ENCODE data around the gene CDC26.
"Not testable (repeated sequence)": the region's sequence is repeated elsewhere in the genome, so short reads cannot be mapped to it uniquely, and the experiment has no call there.

CDC26 gene

GRCh38 chr9:113267911-113268566 is 7.3 kb downstream of the CDC26 start:
- Mint-ChIP-seq H3K27me3 (no peaks in the 10 kb centered on the region), H3K4me3 (no peak overlapping the region), H3K9me3 (no peaks in the 10 kb centered on the region), H3K36me3 (ENCODE audit: low read depth) (peaks cover 68% of the 10 kb centered on the region), H3K27ac (peak overlapping the region; percentile 86), H3K4me1 (ENCODE audit: low read depth) (peaks cover 23% of the 10 kb centered on the region)
- no peak for DNase-seq

- peak overlapping the region; percentile 15 for H3K27ac Mint-ChIP-seq
- H3K36me3 Mint-ChIP-seq (ENCODE audit: low read depth): peaks cover 66% of the 10 kb centered on the region
- peaks cover 21% of the 10 kb centered on the region for H3K4me1 Mint-ChIP-seq (ENCODE audit: low read depth)
- no peaks in the 10 kb centered on the region for H3K27me3 Mint-ChIP-seq
- DNase-seq: no peak
- H3K9me3 Mint-ChIP-seq: no peaks in the 10 kb centered on the region
- no peak overlapping the region for H3K4me3 Mint-ChIP-seq
Measured at GRCh38 chr9:113266174-113266573, 9.2 kb downstream of the CDC26 start.

- H3K27ac Mint-ChIP-seq: no peak overlapping the region
- H3K36me3 Mint-ChIP-seq (ENCODE audit: low read depth): peaks cover 65% of the 10 kb centered on the region
- no peaks in the 10 kb centered on the region for H3K9me3 Mint-ChIP-seq
Measured at GRCh38 chr9:113261917-113262671, 13.3 kb downstream of the CDC26 start.

GRCh38 chr9:113258282-113258681 is 17.1 kb downstream of the CDC26 start:
- H3K4me3 Mint-ChIP-seq: no peak overlapping the region
- H3K4me1 Mint-ChIP-seq (ENCODE audit: low read depth): no peaks in the 10 kb centered on the region
- no peaks in the 10 kb centered on the region for H3K27me3 Mint-ChIP-seq
- H3K9me3 Mint-ChIP-seq: no peaks in the 10 kb centered on the region
- no peak overlapping the region for H3K27ac Mint-ChIP-seq
- no peak for DNase-seq
- H3K36me3 Mint-ChIP-seq (ENCODE audit: low read depth): peaks cover 52% of the 10 kb centered on the region

More at GRCh38 chr9:113261917-113262671, 13.3 kb downstream of the CDC26 start:
- H3K4me1 Mint-ChIP-seq (ENCODE audit: low read depth): peaks cover 2% of the 10 kb centered on the region
- DNase-seq: no peak
- no peak overlapping the region for H3K4me3 Mint-ChIP-seq
- no peaks in the 10 kb centered on the region for H3K27me3 Mint-ChIP-seq

GRCh38 chr9:113257863-113258262 is 17.5 kb downstream of the CDC26 start:
- Mint-ChIP-seq H3K4me3 (no peak overlapping the region), H3K27me3 (no peaks in the 10 kb centered on the region), H3K9me3 (no peaks in the 10 kb centered on the region), H3K36me3 (ENCODE audit: low read depth) (peaks cover 52% of the 10 kb centered on the region), H3K27ac (no peak overlapping the region), H3K4me1 (ENCODE audit: low read depth) (no peaks in the 10 kb centered on the region)
- no peak for DNase-seq

GRCh38 chr9:113255438-113255837 is 19.9 kb downstream of the CDC26 start:
- no peaks in the 10 kb centered on the region for H3K4me1 Mint-ChIP-seq (ENCODE audit: low read depth)
- no peaks in the 10 kb centered on the region for H3K27me3 Mint-ChIP-seq
- H3K36me3 Mint-ChIP-seq (ENCODE audit: low read depth): peaks cover 34% of the 10 kb centered on the region
- H3K9me3 Mint-ChIP-seq: no peaks in the 10 kb centered on the region
- H3K4me3 Mint-ChIP-seq: no peak overlapping the region
- H3K27ac Mint-ChIP-seq: no peak overlapping the region
- no peak for DNase-seq

- Mint-ChIP-seq H3K9me3 (no peaks in the 10 kb centered on the region), H3K4me3 (no peak overlapping the region), H3K4me1 (ENCODE audit: low read depth) (no peaks in the 10 kb centered on the region), H3K27me3 (no peaks in the 10 kb centered on the region), H3K36me3 (ENCODE audit: low read depth) (peaks cover 29% of the 10 kb centered on the region), H3K27ac (no peak overlapping the region)
- DNase-seq: no peak
Measured at GRCh38 chr9:113254991-113255390, 20.4 kb downstream of the CDC26 start.

- H3K27ac Mint-ChIP-seq: no peak overlapping the region
- DNase-seq: no peak
- no peak overlapping the region for H3K4me3 Mint-ChIP-seq
- H3K4me1 Mint-ChIP-seq (ENCODE audit: low read depth): no peaks in the 10 kb centered on the region
- peaks cover 9% of the 10 kb centered on the region for H3K36me3 Mint-ChIP-seq (ENCODE audit: low read depth)
- no peaks in the 10 kb centered on the region for H3K27me3 Mint-ChIP-seq
- H3K9me3 Mint-ChIP-seq: no peaks in the 10 kb centered on the region
Measured at GRCh38 chr9:113250807-113251206, 24.6 kb downstream of the CDC26 start.

- not testable (repeated sequence) for H3K9me3 Mint-ChIP-seq; H3K4me3 Mint-ChIP-seq; H3K27ac Mint-ChIP-seq; H3K36me3 Mint-ChIP-seq (ENCODE audit: low read depth); H3K4me1 Mint-ChIP-seq (ENCODE audit: low read depth); DNase-seq; H3K27me3 Mint-ChIP-seq
Measured at GRCh38 chr9:113249661-113250060, 25.7 kb downstream of the CDC26 start.

GRCh38 chr9:113247640-113248039 is 27.7 kb downstream of the CDC26 start:
- Mint-ChIP-seq H3K27ac (no peak overlapping the region), H3K27me3 (no peaks in the 10 kb centered on the region), H3K4me3 (no peak overlapping the region), H3K9me3 (no peaks in the 10 kb centered on the region), H3K4me1 (ENCODE audit: low read depth) (no peaks in the 10 kb centered on the region), H3K36me3 (ENCODE audit: low read depth) (peaks cover 9% of the 10 kb centered on the region)
- DNase-seq: no peak

- H3K4me1 Mint-ChIP-seq (ENCODE audit: low read depth): no peaks in the 10 kb centered on the region
- no peak overlapping the region for H3K4me3 Mint-ChIP-seq
- H3K27ac Mint-ChIP-seq: no peak overlapping the region
- no peak for DNase-seq
- peaks cover 9% of the 10 kb centered on the region for H3K36me3 Mint-ChIP-seq (ENCODE audit: low read depth)
- no peaks in the 10 kb centered on the region for H3K9me3 Mint-ChIP-seq
- H3K27me3 Mint-ChIP-seq: no peaks in the 10 kb centered on the region
Measured at GRCh38 chr9:113246928-113247327, 28.4 kb downstream of the CDC26 start.

GRCh38 chr9:113245894-113246293 is 29.5 kb downstream of the CDC26 start:
- Mint-ChIP-seq H3K27me3 (no peaks in the 10 kb centered on the region), H3K36me3 (ENCODE audit: low read depth) (peaks cover 9% of the 10 kb centered on the region), H3K4me1 (ENCODE audit: low read depth) (peaks cover 2% of the 10 kb centered on the region), H3K9me3 (no peaks in the 10 kb centered on the region), H3K27ac (no peak overlapping the region), H3K4me3 (no peak overlapping the region)
- no peak for DNase-seq

GRCh38 chr9:113244556-113244955 is 30.8 kb downstream of the CDC26 start:
- peaks cover 2% of the 10 kb centered on the region for H3K4me1 Mint-ChIP-seq (ENCODE audit: low read depth)
- H3K27ac Mint-ChIP-seq: no peak overlapping the region
- H3K36me3 Mint-ChIP-seq (ENCODE audit: low read depth): peaks cover 6% of the 10 kb centered on the region

GRCh38 chr9:113241161-113241560 is 34.2 kb downstream of the CDC26 start:
- no peaks in the 10 kb centered on the region for H3K36me3 Mint-ChIP-seq (ENCODE audit: low read depth)
- H3K27me3 Mint-ChIP-seq: no peaks in the 10 kb centered on the region
- H3K4me1 Mint-ChIP-seq (ENCODE audit: low read depth): peaks cover 6% of the 10 kb centered on the region
- no peaks in the 10 kb centered on the region for H3K9me3 Mint-ChIP-seq
- H3K27ac Mint-ChIP-seq: no peak overlapping the region
- no peak overlapping the region for H3K4me3 Mint-ChIP-seq
- DNase-seq: no peak

More at GRCh38 chr9:113244556-113244955, 30.8 kb downstream of the CDC26 start:
- Mint-ChIP-seq H3K27me3 (no peaks in the 10 kb centered on the region), H3K9me3 (no peaks in the 10 kb centered on the region), H3K4me3 (no peak overlapping the region)
- no peak for DNase-seq

GRCh38 chr9:113238859-113239232 is 36.5 kb downstream of the CDC26 start:
- Mint-ChIP-seq H3K27ac (no peak overlapping the region), H3K9me3 (no peaks in the 10 kb centered on the region), H3K4me3 (no peak overlapping the region), H3K36me3 (ENCODE audit: low read depth) (no peaks in the 10 kb centered on the region), H3K4me1 (ENCODE audit: low read depth) (peaks cover 6% of the 10 kb centered on the region), H3K27me3 (no peaks in the 10 kb centered on the region)
- DNase-seq: no peak

Measured in activated T-cell treated with anti-CD3 and anti-CD28 coated beads, Interleukin-2, amount 50 U/mL, for 24 hours (primary cell).